HG03045 (cell line): Measurements from ENCODE around the gene UFD1.

Experiments used
- ATAC-seq: cut with Tn5 transposase; IDR thresholded peaks from one replicate; pipeline ENCODE4 v1.9.1; 2021; ENCODE audit warnings: mild to moderate bottlenecking, moderate library complexity; ENCODE audit not compliant: unreplicated experiment

The UFD1 gene

DNA sequence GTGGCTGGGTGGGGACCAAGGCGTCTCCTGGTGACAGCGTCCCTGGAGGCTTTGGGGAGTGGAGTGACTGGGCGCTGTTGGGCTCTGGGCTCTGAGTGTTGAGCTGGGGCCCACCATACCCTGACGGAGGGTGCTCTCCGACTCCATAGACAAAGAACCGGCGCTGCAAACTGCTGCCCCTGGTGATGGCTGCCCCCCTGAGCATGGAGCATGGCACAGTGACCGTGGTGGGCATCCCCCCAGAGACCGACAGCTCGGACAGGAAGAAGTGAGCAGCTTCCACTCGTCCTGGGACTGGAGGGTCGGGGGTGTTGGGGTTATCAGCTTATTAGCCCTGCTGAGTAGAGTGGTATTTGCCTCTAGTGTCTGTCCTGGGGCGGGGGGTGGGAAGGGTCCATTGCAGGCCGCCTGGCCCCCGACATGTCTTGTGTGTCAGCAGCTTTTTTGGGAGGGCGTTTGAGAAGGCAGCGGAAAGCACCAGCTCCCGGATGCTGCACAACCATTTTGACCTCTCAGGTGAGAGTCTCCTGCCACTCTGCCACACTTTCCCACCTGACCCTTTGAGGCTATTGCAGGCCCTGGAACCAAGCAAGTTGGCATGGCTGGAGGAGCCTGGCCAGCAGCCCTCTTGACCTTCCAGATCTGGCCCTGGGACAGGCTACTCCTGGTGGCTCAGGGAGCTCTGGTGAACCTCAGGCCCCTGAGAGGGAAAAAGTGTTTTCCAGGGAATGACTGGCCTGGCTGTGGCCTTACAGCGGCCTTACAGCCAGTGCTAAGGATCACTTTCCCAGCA, 37.6 kb upstream of the UFD1 start:
- no peak for ATAC-seq

DNA sequence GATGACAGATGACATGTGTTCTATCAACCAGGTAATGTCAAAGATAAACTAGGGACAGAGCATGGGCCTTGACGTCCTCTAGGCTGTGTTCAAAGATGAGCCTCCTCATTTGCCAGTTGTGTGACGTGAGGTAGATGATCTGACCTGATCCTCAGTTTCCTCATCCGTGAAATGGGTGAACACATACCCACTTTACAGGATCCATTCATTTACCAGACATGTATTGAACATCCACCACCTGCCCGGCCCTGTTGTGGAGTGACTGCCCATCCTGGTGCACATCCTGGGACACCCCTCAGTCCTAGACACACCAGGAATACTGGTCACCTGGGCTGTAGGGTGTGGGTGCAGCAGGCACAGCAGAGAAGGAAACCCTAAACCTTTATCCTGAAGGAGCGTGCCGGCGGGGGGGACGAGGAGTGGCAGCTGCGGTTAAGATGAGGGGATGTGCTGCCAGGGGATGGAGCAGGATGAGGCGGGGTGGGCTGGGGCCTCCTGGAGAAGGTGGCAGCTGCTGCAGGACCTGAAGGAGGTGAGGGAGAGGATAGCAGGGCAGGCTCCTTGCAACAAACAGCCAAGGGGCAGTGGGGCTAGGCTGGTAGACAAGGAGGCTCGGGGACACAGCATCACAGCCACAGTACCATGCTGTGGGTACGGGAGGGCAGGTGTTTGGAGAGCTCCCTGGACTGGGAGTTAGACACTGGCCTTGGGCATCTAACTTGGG, 36.8 kb upstream of the UFD1 start:
- ATAC-seq, result no peak

DNA sequence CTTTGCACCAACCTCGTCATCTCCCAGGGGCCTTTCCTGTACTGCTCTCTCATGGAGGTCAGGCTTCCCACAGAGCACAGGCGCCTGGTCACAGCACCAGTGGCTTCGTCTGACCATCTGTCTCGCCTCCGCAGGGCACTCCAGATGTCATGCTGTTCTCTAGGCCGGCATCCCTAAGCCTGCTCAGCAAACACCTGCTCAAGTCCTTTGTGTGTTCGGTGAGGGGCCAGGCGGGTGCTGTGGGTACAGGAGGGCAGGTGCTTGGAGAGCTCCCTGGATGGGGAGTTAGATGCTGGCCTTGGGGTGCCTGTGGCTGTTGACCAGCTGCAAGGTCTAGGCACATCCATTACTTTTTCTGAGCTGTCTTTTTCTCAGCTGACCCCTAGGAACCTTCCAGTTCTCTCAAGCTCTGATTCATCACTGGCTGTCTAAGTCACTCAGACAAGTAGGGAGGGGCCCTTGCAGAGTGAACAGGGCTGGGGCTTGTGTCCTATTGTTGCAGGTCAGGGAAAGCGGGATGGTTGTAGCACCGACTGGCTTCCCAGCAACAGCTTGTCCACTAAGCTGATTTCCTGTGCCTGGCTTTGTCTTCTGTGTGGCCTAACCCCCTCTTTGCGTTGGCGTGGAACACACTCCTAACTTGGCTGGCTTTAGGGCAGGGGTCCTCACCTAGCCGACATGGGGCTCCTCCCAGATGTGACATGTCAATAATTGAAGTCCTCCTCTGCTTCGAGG, 36.0 kb upstream of the UFD1 start:
- no peak for ATAC-seq

DNA sequence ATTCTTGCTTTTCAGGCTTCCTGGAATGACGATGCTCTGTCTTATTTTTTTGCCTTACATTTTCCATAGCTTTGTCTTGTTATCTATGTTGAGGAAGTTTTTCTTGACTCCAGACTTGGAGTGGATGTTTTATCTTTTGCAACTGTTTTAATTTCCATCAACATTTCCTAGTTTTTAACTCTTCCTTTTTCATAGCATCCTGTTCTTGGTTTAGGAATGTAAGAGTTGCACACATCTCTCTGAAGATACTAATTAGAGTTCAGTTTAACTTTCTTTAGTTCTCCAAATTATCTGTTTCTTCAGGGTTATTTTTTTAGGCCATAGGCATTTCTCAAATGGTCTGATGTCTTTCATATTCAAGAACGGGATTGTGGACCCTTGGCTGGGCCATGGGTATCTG, 34.8 kb upstream of the UFD1 start:
- no peak for ATAC-seq

DNA sequence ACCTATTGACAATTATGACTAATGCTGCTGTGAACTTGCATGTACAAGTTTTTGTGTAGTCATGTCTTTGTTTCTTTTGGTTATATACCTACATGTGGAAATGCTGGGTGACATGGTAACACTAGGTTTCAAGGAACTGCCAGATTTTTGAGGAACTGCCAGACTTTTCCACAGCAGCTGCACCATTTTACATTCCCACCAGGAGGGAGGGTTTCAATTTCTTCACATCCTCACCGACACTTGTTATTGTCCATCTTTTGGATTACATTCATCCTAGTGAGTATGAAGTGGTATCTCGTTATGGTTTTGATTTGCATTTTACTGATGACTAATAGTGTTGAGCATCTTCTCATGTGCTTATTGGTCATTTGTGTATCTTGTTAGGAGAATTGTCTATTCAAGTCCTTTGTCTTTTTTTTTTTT, 31.9 kb upstream of the UFD1 start:
- no peak for ATAC-seq

DNA sequence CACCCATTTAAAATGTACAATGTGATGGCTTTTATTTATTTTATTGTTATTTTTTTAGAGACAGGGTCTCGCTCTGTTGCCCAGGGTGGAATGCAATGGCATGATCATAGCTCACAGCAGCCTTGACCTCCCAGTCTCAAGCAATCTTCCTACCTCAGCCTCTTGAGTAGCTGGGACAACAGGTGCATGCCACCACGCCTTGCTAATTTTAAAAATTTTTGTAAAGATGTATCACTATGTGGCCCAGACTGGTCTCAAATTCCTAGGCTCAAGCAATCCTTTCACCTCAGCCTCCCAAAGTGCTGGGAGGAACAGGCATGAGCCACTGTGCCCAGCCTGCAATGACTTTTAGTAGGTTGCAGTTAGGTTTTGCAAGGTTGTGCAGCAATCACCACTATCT, 30.9 kb upstream of the UFD1 start:
- no peak for ATAC-seq

DNA sequence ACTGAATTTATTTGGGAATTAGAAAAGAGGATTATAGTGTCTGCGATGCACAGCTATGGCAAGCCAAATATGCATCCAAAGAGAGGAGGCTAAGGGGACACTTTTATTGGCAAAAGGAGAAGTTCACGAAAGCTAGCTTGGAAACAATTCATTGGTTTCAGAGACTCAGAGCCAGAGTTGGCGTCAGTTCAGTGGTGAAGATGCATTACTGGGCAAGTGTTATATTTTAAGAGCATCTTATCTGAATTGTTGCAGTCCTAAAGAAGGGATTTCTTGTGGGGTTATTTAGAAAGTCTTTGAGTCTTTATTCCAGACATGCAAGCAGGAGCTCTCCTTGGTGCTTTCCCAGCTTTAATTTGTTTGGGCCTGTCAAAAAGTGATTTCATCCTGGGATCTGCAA, 30.2 kb upstream of the UFD1 start:
- no peak for ATAC-seq

DNA sequence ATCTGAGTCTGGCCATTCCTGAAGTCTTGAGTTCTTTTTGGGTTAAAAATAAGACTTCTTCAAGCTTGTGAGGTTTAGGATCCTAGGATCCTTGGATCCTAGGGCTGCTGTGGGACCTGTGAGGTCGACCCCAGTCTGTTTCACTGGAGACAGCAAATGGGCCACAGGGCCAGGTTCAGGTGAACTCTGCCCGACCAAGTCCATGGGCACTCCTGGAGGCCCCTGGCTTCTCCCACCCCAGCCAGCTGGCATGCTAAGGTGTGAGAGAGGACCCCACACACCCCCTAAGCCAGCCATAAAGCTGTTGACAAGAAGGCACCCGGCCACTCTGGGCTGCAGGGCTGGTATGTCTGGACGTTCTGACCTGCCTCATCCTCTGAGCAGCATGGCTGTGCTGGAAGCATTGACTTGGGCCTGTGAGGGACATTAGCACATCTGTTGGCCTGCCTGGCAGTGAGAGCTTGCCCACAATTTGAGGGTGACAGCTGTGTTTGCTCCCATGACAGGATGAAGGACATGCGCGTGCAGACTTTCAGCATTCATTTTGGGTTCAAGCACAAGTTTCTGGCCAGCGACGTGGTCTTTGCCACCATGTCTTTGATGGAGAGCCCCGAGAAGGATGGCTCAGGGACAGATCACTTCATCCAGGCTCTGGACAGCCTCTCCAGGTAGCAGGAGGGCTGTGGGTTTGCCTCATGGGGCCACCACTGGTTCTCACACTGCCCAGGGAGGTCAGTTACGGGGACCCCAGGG, 29.2 kb upstream of the UFD1 start:
- ATAC-seq, result no peak

DNA sequence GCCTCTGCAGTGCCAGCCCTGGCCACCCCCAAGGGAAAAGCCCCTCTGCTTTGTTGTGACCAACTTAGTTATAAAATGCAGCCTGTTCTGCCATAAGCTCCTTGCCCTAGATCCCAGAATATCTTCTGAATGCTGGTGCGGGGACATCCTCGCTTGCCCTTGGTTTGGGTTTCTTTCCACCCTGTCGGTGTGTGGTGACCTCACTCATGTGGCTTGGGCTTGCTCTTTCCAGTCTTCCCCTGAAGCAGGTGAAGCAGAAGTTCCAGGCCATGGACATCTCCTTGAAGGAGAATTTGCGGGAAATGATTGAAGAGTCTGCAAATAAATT, 28.5 kb upstream of the UFD1 start:
- no peak for ATAC-seq

DNA sequence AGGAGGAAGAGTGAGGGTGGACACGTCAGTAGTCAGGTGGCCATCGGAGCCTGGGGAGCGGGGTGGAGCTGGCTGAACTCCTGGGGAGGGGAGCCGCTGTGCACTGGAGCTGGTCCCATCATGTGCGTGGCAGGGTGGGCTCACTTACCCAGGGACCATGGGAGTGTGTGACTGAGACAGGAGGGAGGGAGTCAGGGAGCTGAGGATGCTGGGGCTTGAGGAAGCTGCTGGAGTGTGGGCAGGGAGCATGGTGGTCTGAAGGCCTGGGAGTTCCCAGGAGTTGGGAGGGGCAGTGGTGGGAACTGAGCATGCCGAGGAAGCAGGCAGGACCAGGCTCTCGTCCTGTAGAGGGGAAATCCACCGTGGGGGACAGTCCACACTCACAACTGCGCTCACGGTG, 27.2 kb upstream of the UFD1 start:
- no peak for ATAC-seq

DNA sequence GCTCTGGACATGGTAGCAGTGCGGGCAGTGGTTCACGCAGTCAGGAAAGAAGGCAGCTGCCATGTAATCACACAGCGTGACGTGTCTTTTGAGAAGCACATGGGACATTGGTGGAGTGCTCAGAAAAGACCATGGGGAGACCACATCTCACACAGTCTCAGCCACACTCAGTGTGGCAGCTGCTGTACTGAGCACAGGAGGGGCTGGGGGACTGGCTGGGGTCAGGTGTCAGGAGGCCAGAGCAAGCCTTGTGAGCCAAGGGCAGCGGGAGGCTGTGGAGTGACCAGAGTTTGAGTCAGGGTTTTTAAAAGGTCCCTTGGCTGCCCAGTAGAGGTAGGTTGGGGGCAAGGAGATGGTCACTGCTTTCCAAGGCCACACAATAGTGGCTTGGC, 26.7 kb upstream of the UFD1 start:
- no peak for ATAC-seq

DNA sequence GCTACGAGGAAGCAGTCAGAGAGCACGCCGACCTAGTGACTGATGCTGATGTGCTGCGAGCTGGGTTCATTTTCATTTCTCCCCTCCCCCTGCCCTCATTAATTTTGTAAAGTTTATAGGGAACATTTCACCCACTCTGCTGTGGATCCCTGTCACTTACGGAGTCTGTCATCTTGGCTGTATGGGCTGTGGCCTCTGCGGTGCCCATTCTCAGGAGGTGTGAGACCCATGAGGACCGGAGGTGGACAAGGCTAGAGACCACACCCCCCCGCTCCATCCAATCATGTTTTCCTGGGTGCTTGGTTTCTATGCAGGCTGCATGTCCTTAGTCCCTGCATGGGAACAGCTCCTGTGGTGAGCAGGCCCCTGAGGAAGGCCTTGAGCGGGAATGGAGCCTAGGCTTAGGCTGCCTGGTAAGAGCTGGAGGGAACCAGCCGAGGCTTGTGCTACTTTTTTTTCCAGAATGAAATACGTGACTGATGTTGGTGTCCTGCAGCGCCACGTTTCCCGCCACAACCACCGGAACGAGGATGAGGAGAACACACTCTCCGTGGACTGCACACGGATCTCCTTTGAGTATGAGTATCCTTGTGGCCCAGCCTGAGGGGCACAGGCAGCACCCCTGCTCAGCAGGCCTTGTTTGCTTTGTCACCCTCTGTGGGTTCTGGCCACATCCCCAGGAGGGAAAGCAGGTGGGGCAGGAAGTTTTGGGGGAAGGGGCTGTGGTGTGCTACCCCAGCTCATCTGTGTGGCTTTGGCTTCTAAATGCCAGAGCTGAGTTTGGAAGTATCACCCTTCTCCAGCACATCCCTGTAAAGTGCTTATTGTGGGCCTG, 26.1 kb upstream of the UFD1 start:
- ATAC-seq, result no peak

DNA sequence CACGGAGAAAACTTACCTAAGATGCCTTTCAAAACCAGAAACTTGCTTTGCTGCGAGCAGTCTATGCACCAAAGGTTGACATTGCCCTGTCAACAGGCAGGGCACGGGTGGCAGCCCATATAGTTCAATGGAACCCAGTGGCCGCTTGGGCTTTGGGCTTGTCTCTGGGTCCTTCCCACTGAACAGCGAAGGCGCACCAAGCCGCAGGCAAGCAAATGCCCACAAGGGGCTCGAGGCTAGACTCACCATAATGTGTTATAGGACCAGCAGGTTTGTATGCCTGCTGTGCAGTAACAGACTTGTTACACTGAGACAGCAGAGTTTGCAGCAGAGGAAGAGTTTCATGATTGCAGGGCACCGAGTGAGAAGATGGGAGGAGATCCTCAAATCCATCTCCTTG, 24.9 kb upstream of the UFD1 start:
- ATAC-seq, result no peak

DNA sequence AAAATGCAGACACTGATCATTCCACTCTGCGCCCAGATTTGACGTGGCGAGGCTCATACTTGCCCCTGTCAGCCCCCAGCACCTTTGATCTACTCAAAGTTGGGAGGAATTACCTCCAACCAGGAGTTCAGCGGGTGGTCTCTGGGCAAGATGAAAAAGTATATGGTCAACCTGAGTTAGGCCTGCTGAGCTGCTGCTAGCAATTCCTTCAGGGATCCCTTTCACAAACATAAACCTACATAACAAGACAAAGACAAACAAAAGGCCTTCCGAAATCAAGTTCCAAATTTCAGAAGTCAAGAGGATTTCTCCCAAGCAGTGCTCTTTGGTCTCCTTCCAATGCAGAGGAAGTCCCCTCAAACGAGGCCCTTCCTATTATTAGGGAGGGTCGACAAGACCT, 24.4 kb upstream of the UFD1 start:
- ATAC-seq, result no peak

DNA sequence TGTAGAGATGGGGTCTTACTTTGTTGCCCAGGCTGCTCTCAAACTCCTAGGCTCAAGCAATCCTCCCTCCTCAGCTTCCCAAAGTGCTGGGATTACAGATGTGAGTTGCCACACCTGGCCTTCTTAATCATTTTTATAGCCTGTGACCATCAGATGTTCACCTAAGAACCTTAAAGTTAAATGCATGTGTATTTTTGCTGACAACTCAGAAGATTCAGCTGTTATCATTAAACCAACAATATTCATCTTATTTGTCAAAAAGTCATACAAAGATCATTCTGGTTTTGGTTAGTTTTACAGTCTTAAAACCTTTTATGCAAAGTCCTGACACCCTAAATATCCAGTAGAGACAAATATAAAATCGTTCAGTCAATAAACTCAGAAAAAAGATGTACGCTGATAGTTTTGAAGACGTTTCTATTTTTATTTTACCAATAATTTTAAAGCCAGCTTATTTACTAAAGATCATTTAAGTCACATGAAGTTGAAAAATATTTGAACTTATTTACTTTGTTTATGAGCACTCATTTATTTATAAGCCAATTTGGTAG, 23.0 kb upstream of the UFD1 start:
- no peak for ATAC-seq

DNA sequence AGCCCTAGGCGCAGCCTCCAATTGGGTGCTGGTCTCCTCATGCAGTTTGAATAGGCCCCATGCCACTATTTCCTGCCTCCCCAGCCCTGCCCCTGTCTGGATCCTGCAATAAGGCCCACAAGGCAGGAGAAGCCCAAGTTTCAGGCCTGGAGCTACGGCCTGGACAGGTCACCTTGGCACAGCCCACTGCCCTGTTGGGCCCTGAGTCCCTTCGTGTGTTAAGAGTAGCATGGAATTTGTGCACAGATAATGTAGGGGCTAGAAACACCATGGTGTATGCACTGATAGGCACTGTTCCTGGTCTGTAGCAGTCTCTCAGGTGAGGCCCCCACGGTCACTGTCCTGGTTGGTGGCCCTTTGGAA, 20.9 kb upstream of the UFD1 start:
- ATAC-seq, result no peak

DNA sequence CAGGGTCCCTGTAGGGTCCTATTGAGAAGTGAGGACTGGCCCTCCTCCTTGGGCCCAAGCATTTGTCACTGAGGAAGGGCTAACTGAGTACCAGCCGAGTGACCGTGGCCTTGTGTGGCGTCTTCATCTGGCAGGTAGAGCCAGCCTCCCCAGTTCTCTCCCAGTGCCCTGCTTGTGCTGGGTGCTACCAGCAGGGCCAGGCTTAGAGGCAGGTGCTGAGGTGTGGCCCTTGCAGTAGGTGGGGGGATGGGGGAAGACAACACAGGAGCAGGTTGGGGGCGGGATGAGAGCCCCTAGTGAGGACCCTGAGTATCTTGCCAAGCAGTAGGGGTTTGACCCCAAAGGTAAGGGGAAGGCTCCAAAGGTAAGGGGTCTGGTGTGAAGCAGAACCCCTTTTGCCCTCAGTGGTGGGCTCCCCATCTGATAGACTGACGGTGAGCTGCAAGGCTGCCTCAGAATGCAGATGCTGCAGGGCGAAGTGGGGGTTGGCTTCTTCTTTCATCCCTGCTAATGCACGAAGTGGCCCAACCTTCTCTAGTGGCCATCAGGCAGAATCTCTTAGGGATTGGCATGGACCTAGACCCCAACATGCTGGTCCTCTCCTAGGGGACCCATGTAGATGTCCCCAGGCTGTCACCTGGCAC, 20.4 kb upstream of the UFD1 start:
- no peak for ATAC-seq

DNA sequence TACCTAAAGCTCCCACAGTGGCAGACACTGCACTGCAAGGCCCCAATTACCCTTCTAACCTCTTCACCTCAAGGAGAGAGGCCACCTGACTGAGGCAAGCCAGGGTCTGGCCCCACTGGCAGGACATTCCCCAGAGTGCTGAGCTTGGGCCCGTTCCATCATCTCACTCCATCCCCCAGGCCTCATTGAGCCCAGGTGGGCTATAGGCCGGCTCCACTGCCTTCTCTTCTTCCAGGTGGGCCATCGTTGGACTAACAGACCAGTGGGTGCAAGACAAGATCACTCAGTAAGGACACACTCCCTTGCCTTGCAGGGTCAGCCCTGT, 19.8 kb upstream of the UFD1 start:
- ATAC-seq, result no peak

DNA sequence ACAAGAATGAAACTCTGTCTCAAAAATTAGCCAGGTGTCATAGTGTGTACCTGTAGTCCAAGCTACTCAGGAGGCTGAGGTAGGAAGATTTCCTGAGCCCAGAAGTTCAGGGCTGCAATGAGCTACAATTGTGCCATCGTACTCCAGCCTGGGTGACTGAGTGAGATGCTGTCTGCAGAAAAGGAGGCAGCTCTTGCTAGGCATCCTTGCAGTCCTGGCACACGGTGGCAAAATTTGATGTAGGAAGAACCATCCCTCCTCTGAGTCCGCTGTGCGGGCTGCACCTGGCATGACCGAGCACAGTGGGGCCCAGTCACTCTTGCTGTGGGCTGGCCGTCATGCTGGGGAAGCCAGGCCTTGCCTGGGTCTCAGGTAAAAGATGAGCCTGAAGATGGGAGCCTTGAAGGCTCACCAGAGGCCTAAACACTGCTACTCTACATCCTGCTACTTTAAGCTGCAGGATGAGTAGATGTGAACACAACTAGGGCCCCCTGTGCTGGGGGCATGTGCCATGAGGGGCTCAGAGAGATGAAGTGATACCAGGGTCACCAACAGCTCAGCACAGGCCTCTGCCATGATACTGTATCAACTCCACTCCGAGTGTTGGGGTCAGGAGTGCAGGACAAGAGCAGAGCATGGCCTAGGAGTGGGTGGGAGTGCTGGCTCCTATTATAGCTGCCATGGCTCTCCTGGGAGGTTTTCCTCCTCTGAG, 19.3 kb upstream of the UFD1 start:
- ATAC-seq, result no peak
